Neuronal stem cell (in vitro differentiated cells): ENCODE results near the gene C12orf50.
"Not testable (repeated sequence)": the region's sequence is repeated elsewhere in the genome, so short reads cannot be mapped to it uniquely, and the experiment has no call there.

Experiments
- DNase-seq: peaks from one replicate; pipeline ENCODE4 v3.0.0-alpha.2; 2013; ENCODE audit warnings: low spot score
- H2AFZ ChIP-seq: one replicate; pipeline ENCODE4 v1.6.1; 2013; ENCODE audit warnings: mild to moderate bottlenecking, low read length, inconsistent platforms
- H2AK5ac ChIP-seq: 2 replicates; pipeline ENCODE4 v1.6.1; 2013; ENCODE audit warnings: low read depth, mild to moderate bottlenecking, inconsistent platforms, low read length, moderate library complexity, mixed read lengths
- H2BK120ac ChIP-seq: 2 replicates; pipeline ENCODE4 v1.6.1; 2013; ENCODE audit warnings: low read depth, mild to moderate bottlenecking, inconsistent platforms, low read length, moderate library complexity, mixed read lengths
- H2BK12ac ChIP-seq: one replicate; pipeline ENCODE4 v1.6.1; 2013; ENCODE audit warnings: low read length, inconsistent platforms
- H2BK15ac ChIP-seq: 2 replicates; pipeline ENCODE4 v1.6.1; 2013; ENCODE audit warnings: mild to moderate bottlenecking, low read length, inconsistent platforms, mixed read lengths
- H2BK5ac ChIP-seq: one replicate; pipeline ENCODE4 v1.6.1; 2013; ENCODE audit warnings: inconsistent platforms, mild to moderate bottlenecking, low read length, moderate library complexity
- H3K14ac ChIP-seq: one replicate; pipeline ENCODE4 v1.6.1; 2013; ENCODE audit warnings: low read length, inconsistent platforms
- H3K18ac ChIP-seq: 2 replicates; pipeline ENCODE4 v1.6.1; 2013; ENCODE audit warnings: low read length, inconsistent platforms
- H3K23ac ChIP-seq: 2 replicates; pipeline ENCODE4 v1.6.1; 2013; ENCODE audit warnings: low read depth, mild to moderate bottlenecking, mixed read lengths, low read length, inconsistent platforms; ENCODE audit not compliant: poor library complexity
- H3K27ac ChIP-seq: replicated peaks from 3 replicates; pipeline ENCODE4 v1.5.1; 2013; ENCODE audit warnings: low read length, inconsistent platforms
- H3K27me3 ChIP-seq, 3 experiments: 2 replicates each; pipeline ENCODE4 v1.6.1; 2013; ENCODE audit warnings: low read length in 3 of 3, mild to moderate bottlenecking in 2 of 3, inconsistent platforms in 1 of 3, low read depth in 1 of 3, mixed read lengths in 1 of 3, moderate library complexity in 1 of 3; ENCODE audit not compliant: control insufficient read depth in 3 of 3, insufficient read depth in 3 of 3
- H3K36me3 ChIP-seq, 2 donors: replicated peaks in 1 of 2; 2 replicates each; pipeline ENCODE4 v1.6.1; 2013; ENCODE audit warnings: low read length in 2 of 2; ENCODE audit not compliant: control insufficient read depth in 2 of 2, insufficient read depth in 2 of 2
- H3K4ac ChIP-seq: 2 replicates; pipeline ENCODE4 v1.6.1; 2013; ENCODE audit warnings: inconsistent platforms, mild to moderate bottlenecking, low read length, moderate library complexity
- H3K4me1 ChIP-seq, 2 donors: 1 replicate in 1 of 2; 2 replicates in 1 of 2; pipeline ENCODE4 v1.6.1; 2013; ENCODE audit warnings: low read length in 2 of 2, low read depth in 1 of 2; ENCODE audit not compliant: control insufficient read depth in 2 of 2, insufficient read depth in 1 of 2
- H3K4me2 ChIP-seq: one replicate; pipeline ENCODE4 v1.6.1; 2013; ENCODE audit warnings: mild to moderate bottlenecking, low read length, inconsistent platforms; ENCODE audit not compliant: insufficient read depth, poor library complexity, severe bottlenecking
- H3K4me3 ChIP-seq, 2 donors: 2 replicates each; pipeline ENCODE4 v1.5.1; 2013; ENCODE audit warnings: low read length in 2 of 2, mild to moderate bottlenecking in 2 of 2, inconsistent platforms in 1 of 2, moderate library complexity in 1 of 2
- H3K79me1 ChIP-seq: one replicate; pipeline ENCODE4 v1.6.1; 2013; ENCODE audit warnings: low read depth, mild to moderate bottlenecking, inconsistent platforms, low read length, moderate library complexity
- H3K9ac ChIP-seq: one replicate; pipeline ENCODE4 v1.6.1; 2013; ENCODE audit warnings: mild to moderate bottlenecking, low read depth, low read length, inconsistent platforms; ENCODE audit not compliant: poor library complexity
- H3K9me3 ChIP-seq, 2 donors: replicated peaks in 1 of 2; 2 replicates each; pipeline versions ENCODE3 to v1.6.1; 2013; ENCODE audit warnings: low read length in 2 of 2, mild to moderate bottlenecking in 2 of 2, inconsistent platforms in 1 of 2, low read depth in 1 of 2, mixed read lengths in 1 of 2, moderate library complexity in 1 of 2; ENCODE audit not compliant: control insufficient read depth in 2 of 2, insufficient read depth in 1 of 2
- H4K8ac ChIP-seq: one replicate; pipeline ENCODE4 v1.6.1; 2013; ENCODE audit warnings: low read depth, mild to moderate bottlenecking, inconsistent platforms, low read length, moderate library complexity
- H4K91ac ChIP-seq: one replicate; pipeline ENCODE4 v1.6.1; 2013; ENCODE audit warnings: low read length, low read depth, mild to moderate bottlenecking, inconsistent platforms; ENCODE audit not compliant: poor library complexity
- WGBS, 2 donors: extraction: QIAGEN DNeasy Blood & Tissue Kit; methylation state at CpG; one replicate each; pipeline ENCODE4 v1.1.7; 2013; ENCODE audit warnings: missing lambda C conversion rate in 2 of 2, mixed read lengths in 1 of 2; ENCODE audit not compliant: insufficient read length in 2 of 2, insufficient replicate concordance in 1 of 2; ENCODE audit errors: extremely low coverage in 2 of 2; 5-methylcytosine and 5-hydroxymethylcytosine counted together

Gene C12orf50

GRCh38 chr12:88035271-88035906 is 6.2 kb upstream of the C12orf50 start:
- WGBS, 2 donors = no CpG with 5 or more reads among the region's 54 CpGs
- Histone ChIP-seq H2BK5ac (no peak overlapping the region), H4K8ac (no peak overlapping the region), H3K4ac (no peak overlapping the region), H3K9ac (peak overlapping the region; percentile 95), H3K23ac (peak overlapping the region; percentile 69), H3K36me3 (peaks cover 0 to 7% of the 10 kb centered on the region in 2 donors), H2AFZ (peak overlapping the region; percentile 96), H3K4me1 (peaks cover 1 to 2% of the 10 kb centered on the region in 2 donors), H4K91ac (no peak overlapping the region), H3K18ac (peak overlapping the region; percentile 96), H3K4me3 (peak overlapping the region; percentile 76 to 96), H3K9me3 (peaks cover 0 to 3% of the 10 kb centered on the region in 2 donors), H3K4me2 (peak overlapping the region; percentile 78), H3K27ac (no peak overlapping the region), H3K27me3 (no peaks in the 10 kb centered on the region), H2BK120ac (no peak overlapping the region), H2AK5ac (no peak overlapping the region), H3K14ac (no peak overlapping the region), H2BK12ac (peak overlapping the region; percentile 75), H3K79me1 (no peaks in the 10 kb centered on the region), H2BK15ac (no peak overlapping the region)
- DNase-seq = peak; percentile 72

DNA sequence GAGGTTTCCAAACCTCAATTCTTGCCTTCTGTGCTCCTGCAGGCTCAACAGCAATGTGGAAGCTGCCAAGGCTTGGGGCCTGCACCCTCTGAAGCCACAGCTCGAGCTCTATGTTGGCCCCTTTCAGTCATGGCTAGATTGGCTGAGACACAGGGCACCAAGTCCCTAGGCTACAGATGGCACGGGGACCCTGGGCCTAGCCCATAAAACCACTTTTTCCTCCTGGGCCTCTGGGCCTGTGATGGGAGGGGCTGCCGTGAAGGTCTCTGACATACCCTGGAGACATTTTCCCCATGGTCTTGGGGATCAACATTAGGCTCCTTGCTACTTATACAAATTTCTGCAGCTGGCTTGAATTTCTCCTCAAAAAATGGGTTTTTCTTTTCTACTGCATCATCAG is 2.0 kb upstream of the C12orf50 start:
- WGBS, 2 donors = no CpG with 5 or more reads among the region's 3 CpGs
- not testable (repeated sequence) for H3K79me1 ChIP-seq, H3K9ac ChIP-seq, H3K4ac ChIP-seq, H3K4me2 ChIP-seq, H3K27ac ChIP-seq, H2AK5ac ChIP-seq, H3K36me3 ChIP-seq, H4K8ac ChIP-seq, H3K27me3 ChIP-seq, H3K14ac ChIP-seq, H3K4me3 ChIP-seq, H3K9me3 ChIP-seq, H2BK15ac ChIP-seq, H2BK12ac ChIP-seq, H3K4me1 ChIP-seq, DNase-seq, H2BK120ac ChIP-seq, H3K23ac ChIP-seq, H2BK5ac ChIP-seq, H3K18ac ChIP-seq, H4K91ac ChIP-seq, H2AFZ ChIP-seq

DNA sequence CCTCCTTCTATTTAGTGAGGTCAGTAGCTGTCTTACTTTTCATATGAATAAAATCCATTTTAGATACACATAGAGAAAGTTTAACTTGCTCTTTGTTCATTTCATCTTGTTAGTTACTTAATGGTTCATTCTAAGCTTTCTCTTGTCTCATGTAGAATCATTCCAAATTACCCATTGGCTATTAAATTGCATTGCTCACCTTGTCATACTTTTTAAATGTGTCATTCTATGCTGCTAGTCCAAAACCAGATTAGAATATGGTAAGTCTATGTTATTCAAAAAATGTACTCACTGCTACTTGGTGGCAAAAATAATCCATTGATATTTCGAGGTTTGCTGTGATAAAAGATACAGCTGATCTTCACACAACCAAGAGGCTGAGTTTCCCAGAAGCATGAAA is 3.0 kb downstream of the C12orf50 start:
- no peak overlapping the region for H2BK12ac ChIP-seq
- H3K4me2 ChIP-seq = no peak overlapping the region
- WGBS, 2 donors = no CpG with 5 or more reads among the region's 1 CpG
- DNase-seq = no peak
- H3K4me3 ChIP-seq = no peak overlapping the region
- H3K4ac ChIP-seq = no peak overlapping the region
- no peak overlapping the region for H2BK120ac ChIP-seq
- H3K79me1 ChIP-seq = no peaks in the 10 kb centered on the region
- no peak overlapping the region for H2BK15ac ChIP-seq
- H3K23ac ChIP-seq = no peak overlapping the region
- H3K14ac ChIP-seq = no peak overlapping the region
- no peak overlapping the region for H2BK5ac ChIP-seq
- no peak overlapping the region for H2AFZ ChIP-seq
- H4K91ac ChIP-seq = no peak overlapping the region
- no peaks in the 10 kb centered on the region for H3K36me3 ChIP-seq
- no peak overlapping the region for H3K18ac ChIP-seq
- H2AK5ac ChIP-seq = no peak overlapping the region
- no peak overlapping the region for H3K27ac ChIP-seq
- H4K8ac ChIP-seq = no peak overlapping the region
- no peaks in the 10 kb centered on the region for H3K27me3 ChIP-seq
- H3K9ac ChIP-seq = no peak overlapping the region
- no peaks in the 10 kb centered on the region for H3K4me1 ChIP-seq
- H3K9me3 ChIP-seq = no peaks in the 10 kb centered on the region

DNA sequence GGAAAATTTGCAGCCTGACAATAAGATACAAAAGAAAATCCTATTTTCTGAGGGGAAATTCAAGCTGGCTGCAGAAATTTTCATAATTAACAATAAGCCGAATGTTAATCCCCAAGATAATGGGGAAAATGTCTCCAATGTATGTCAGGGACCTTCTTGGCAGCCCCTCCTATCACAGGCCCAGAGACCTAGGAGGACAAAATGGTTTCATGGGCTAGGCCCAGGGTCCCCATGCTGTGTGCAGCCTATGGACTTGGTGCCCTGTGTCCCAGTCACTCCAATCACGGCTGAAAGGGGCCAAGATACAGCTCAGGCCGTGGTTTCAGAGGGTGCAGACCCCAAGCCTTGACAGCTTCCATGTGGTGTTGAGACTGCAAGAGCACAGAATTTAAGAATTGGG is 11.2 kb downstream of the C12orf50 start:
- H3K4me2 ChIP-seq = no peak overlapping the region
- no CpG with 5 or more reads among the region's 3 CpGs for WGBS, 2 donors
- H3K27me3 ChIP-seq = no peaks in the 10 kb centered on the region
- H2BK12ac ChIP-seq = no peak overlapping the region
- no peak overlapping the region for H2BK120ac ChIP-seq
- no peak overlapping the region for H2BK15ac ChIP-seq
- no peak overlapping the region for H3K23ac ChIP-seq
- H3K4ac ChIP-seq = no peak overlapping the region
- no peak for DNase-seq
- H3K14ac ChIP-seq = no peak overlapping the region
- no peak overlapping the region for H2BK5ac ChIP-seq
- H2AFZ ChIP-seq = no peak overlapping the region
- H4K91ac ChIP-seq = no peak overlapping the region
- H2AK5ac ChIP-seq = no peak overlapping the region
- no peak overlapping the region for H3K4me3 ChIP-seq
- no peaks in the 10 kb centered on the region for H3K79me1 ChIP-seq
- H3K9ac ChIP-seq = no peak overlapping the region
- H3K4me1 ChIP-seq = no peaks in the 10 kb centered on the region
- H4K8ac ChIP-seq = no peak overlapping the region
- no peaks in the 10 kb centered on the region for H3K36me3 ChIP-seq
- H3K18ac ChIP-seq = no peak overlapping the region
- H3K27ac ChIP-seq = no peak overlapping the region
- no peaks in the 10 kb centered on the region for H3K9me3 ChIP-seq
